Measurements from ENCODE around the gene DPP10. TPM values are rescaled to one million over a fixed set of nuclear protein-coding genes. Genes with fewer than 3 reads are reported as not detected.
"Not testable (repeated sequence)": the region's sequence is repeated elsewhere in the genome, so short reads cannot be mapped to it uniquely, and the experiment has no call there.

DPP10 gene
- total RNA-seq = not detected
- not detected for polyA plus RNA-seq

DNA sequence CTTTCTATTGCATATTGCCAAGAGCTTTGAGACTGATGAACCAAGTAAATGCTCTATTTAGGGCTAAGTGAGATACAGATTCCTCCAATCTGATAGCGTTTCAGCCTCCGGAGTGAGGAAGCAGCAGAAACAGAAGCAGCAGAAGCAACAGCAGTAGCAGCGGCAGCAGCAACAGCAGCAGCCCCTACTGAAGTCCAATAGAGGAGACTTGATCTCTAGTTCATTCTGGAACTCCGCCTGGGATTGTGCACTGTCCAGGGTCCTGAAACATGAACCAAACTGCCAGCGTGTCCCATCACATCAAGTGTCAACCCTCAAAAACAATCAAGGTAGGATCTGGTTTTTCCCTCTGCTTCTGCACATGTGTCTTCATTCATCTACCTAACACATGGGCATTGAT is at the start of gene DPP10:
DPP10 (plus strand) TSS at position 132 of the 400 bp plus-strand sequence.
- DNase-seq = no peak
- CTCF ChIA-PET = no interaction called here
- H3K36me3 ChIP-seq (ENCODE audit: insufficient read depth, low read length) = no peaks in the 10 kb centered on the region

DNA sequence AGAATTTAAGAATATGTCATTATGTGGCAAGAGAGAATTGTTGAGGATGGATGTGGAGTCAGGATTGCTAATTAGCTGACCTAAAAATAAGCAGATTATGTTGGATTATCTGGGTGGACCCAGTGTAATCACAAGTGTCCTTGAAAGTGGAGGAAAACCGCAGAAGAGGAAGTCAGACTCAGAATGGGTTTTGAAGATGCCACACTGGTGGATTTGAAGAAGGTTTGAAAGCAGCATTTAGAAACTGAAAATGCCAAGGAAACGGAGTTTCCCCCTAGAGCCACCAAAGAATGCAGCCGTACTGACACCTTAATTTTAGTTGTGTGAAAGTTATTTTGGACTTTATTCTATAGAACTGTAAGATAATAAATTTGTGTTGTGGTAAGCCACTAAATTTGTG is 41.6 kb upstream of the DPP10 start:
- CTCF ChIA-PET = no interaction called here
- Histone ChIP-seq H3K27ac (ENCODE audit: low read depth, low read length) (no peak overlapping the region), H3K27me3 (ENCODE audit: insufficient read depth, low read length, poor library complexity, severe bottlenecking) (no peaks in the 10 kb centered on the region), H3K36me3 (ENCODE audit: insufficient read depth, low read length) (no peaks in the 10 kb centered on the region), H3K4me3 (ENCODE audit: low read length) (no peak overlapping the region), H3K9me3 (ENCODE audit: low read length) (no peaks in the 10 kb centered on the region), H3K4me1 (ENCODE audit: insufficient read depth, low read length) (no peaks in the 10 kb centered on the region)
- Mint-ChIP-seq H3K9me3 (peaks cover 0 to 2% (median 0%) of the 10 kb centered on the region in 5 donors), H3K27me3 (no peaks in the 10 kb centered on the region), H3K27ac (no peak overlapping the region), H3K4me1 (no peaks in the 10 kb centered on the region), H3K36me3 (no peaks in the 10 kb centered on the region), H3K4me3 (no peak overlapping the region)
- POLR2A ChIA-PET = no interaction called here
- no peak for DNase-seq

More for the DNA sequence above, at the start of gene DPP10:
- Mint-ChIP-seq H3K4me1 (no peaks in the 10 kb centered on the region), H3K9me3 (peaks cover 0 to 7% (median 3%) of the 10 kb centered on the region in 5 donors), H3K36me3 (no peaks in the 10 kb centered on the region), H3K27me3 (peaks cover 3 to 13% of the 10 kb centered on the region in 2 donors), H3K4me3 (no peak within 1 kb of the TSS), H3K27ac (peak within 1 kb of the TSS in 1 of 8 donors; percentile 15)
- no peaks in the 10 kb centered on the region for H3K9me3 ChIP-seq (ENCODE audit: low read length)
- POLR2A ChIA-PET = no interaction called here
- H3K4me1 ChIP-seq (ENCODE audit: insufficient read depth, low read length) = no peaks in the 10 kb centered on the region
- no peak within 1 kb of the TSS for H3K27ac ChIP-seq (ENCODE audit: low read depth, low read length)
- no peaks in the 10 kb centered on the region for H3K27me3 ChIP-seq (ENCODE audit: insufficient read depth, low read length, poor library complexity, severe bottlenecking)
- no peak within 1 kb of the TSS for H3K4me3 ChIP-seq (ENCODE audit: low read length)

DNA sequence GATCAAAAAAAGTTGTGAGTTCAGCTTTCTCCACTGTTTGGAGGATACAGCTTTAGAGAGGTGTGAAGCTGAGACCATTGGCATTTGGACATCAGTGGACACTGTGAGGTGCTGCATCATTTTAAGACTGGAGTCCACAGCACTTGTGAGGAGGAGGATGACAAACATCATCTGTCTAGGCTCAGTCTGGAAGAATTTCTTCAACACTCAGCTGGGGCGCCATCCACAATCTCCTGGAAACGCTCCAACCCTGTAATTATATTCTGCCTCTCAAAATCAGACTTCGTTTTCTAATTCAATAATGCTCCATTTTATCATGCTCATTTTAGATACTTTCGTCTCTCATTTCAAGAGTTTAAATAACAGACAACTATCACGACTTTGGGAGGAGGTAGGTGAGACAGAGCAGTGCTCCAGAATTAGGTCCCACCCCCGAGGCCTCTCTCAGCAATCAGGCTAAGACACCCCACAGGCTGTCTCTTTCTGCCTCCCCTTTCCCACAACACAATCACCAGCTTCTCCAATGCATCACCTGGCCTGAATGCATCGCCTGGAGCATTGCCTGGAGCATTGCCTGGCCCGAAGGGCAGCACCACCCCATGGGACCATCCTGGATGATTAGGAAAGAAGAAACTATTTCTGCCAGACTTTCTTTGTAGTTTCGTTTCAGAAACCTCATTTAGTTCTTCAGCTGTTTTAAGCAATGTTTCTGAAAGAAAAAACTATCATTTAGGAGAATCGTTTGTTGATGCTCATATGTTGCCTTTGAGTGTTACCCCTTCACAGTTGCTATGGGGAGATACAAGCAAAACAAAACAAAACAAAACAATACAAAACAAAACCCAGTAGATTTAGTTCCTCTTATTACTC is 37.0 kb upstream of the DPP10 start:
- Mint-ChIP-seq H3K27me3 (no peaks in the 10 kb centered on the region), H3K9me3 (peaks cover 2 to 25% (median 5%) of the 10 kb centered on the region in 5 donors), H3K27ac (no peak overlapping the region), H3K36me3 (no peaks in the 10 kb centered on the region), H3K4me3 (no peak overlapping the region), H3K4me1 (no peaks in the 10 kb centered on the region)
- no peak overlapping the region for H3K27ac ChIP-seq (ENCODE audit: low read depth, low read length)
- H3K36me3 ChIP-seq (ENCODE audit: insufficient read depth, low read length) = no peaks in the 10 kb centered on the region
- H3K4me3 ChIP-seq (ENCODE audit: low read length) = no peak overlapping the region
- no peaks in the 10 kb centered on the region for H3K4me1 ChIP-seq (ENCODE audit: insufficient read depth, low read length)
- POLR2A ChIA-PET = no interaction called here
- H3K27me3 ChIP-seq (ENCODE audit: insufficient read depth, low read length, poor library complexity, severe bottlenecking) = no peaks in the 10 kb centered on the region
- H3K9me3 ChIP-seq (ENCODE audit: low read length) = no peaks in the 10 kb centered on the region
- no peak for DNase-seq
- CTCF ChIA-PET = no interaction called here

DNA sequence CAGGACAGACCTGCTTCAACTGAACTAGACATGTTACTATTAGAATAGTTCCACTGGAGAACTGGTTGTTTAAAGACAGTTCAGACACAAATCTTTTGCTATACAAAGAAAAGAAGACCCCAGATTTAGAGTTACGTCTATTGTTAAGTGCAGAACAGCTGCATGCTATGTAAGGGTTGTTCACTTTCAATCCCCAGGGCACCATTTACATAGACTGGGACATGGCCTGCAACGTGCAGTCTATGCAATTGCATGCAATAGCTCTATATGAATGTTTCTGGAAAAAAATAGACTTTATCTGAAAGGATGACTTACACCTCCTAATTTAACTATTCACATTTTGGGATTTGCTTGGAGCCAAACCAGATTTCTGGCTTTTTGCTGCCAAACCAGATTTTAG is 36.1 kb upstream of the DPP10 start:
- ChIA-PET POLR2A (no interaction called here), CTCF (no interaction called here)
- H3K27me3 Mint-ChIP-seq = no peaks in the 10 kb centered on the region
- Histone ChIP-seq H3K9me3 (ENCODE audit: low read length) (no peaks in the 10 kb centered on the region), H3K36me3 (ENCODE audit: insufficient read depth, low read length) (no peaks in the 10 kb centered on the region), H3K4me3 (ENCODE audit: low read length) (no peak overlapping the region), H3K4me1 (ENCODE audit: insufficient read depth, low read length) (no peaks in the 10 kb centered on the region), H3K27ac (ENCODE audit: low read depth, low read length) (no peak overlapping the region), H3K27me3 (ENCODE audit: insufficient read depth, low read length, poor library complexity, severe bottlenecking) (no peaks in the 10 kb centered on the region)
- no peaks in the 10 kb centered on the region for H3K36me3 Mint-ChIP-seq
- no peak overlapping the region for H3K4me3 Mint-ChIP-seq
- H3K4me1 Mint-ChIP-seq = no peaks in the 10 kb centered on the region
- no peak overlapping the region for H3K27ac Mint-ChIP-seq
- peaks cover 2 to 25% (median 11%) of the 10 kb centered on the region in 5 donors for H3K9me3 Mint-ChIP-seq
- no peak for DNase-seq

DNA sequence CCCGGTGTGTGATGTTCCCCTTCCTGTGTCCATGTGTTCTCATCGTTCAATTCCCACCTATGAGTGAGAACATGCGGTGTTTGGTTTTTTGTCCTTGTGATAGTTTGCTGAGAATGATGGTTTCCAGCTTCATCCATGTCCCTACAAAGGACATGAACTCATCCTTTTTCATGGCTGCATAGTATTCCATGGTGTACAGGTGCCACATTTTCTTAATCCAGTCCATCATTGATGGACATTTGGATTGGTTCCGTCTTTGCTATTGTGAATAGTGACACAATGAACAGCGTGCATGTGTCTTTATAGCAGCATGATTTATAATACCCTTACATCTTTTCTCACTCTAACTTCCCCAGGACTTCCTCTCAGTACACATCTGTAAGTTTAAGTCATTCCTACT is 35.1 kb upstream of the DPP10 start:
- H3K9me3 Mint-ChIP-seq = peaks cover 2 to 25% (median 11%) of the 10 kb centered on the region in 5 donors
- H3K4me1 Mint-ChIP-seq; H3K36me3 Mint-ChIP-seq; H3K36me3 ChIP-seq (ENCODE audit: insufficient read depth, low read length); H3K27ac Mint-ChIP-seq; H3K27ac ChIP-seq (ENCODE audit: low read depth, low read length); DNase-seq; H3K4me3 ChIP-seq (ENCODE audit: low read length); CTCF ChIA-PET; H3K27me3 Mint-ChIP-seq; H3K27me3 ChIP-seq (ENCODE audit: insufficient read depth, low read length, poor library complexity, severe bottlenecking); H3K4me3 Mint-ChIP-seq; H3K9me3 ChIP-seq (ENCODE audit: low read length); POLR2A ChIA-PET; H3K4me1 ChIP-seq (ENCODE audit: insufficient read depth, low read length): not testable (repeated sequence)

DNA sequence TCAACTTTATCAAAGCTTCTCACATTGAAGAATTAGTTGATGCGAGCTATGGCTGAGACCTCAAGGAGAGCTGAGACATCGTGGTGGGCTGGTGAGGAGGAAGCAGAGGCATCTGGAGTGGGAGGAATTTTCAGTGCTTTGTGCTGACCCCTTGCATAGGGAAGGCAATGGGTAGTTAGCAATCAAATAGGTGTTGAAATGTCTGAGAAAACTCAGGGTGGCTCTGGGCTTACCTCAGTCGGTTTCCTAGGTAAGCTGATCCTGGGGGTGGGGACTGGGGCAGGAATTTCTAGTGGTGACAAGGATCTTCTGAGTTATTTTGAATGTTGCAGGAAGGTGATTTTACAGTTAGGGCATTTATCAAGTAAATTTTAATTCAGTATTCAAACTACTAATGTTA is 20.7 kb upstream of the DPP10 start:
- no peaks in the 10 kb centered on the region for H3K36me3 ChIP-seq (ENCODE audit: insufficient read depth, low read length)
- H3K27ac ChIP-seq (ENCODE audit: low read depth, low read length) = no peak overlapping the region
- ChIA-PET POLR2A (no interaction called here), CTCF (no interaction called here)
- H3K27ac Mint-ChIP-seq = no peak overlapping the region
- no peaks in the 10 kb centered on the region for H3K36me3 Mint-ChIP-seq
- no peak for DNase-seq
- H3K27me3 Mint-ChIP-seq = peaks cover 6 to 9% of the 10 kb centered on the region in 2 donors
- H3K9me3 ChIP-seq (ENCODE audit: low read length) = no peaks in the 10 kb centered on the region
- H3K4me1 ChIP-seq (ENCODE audit: insufficient read depth, low read length) = no peaks in the 10 kb centered on the region
- no peak overlapping the region for H3K4me3 ChIP-seq (ENCODE audit: low read length)
- H3K9me3 Mint-ChIP-seq = peaks cover 0 to 6% (median 3%) of the 10 kb centered on the region in 5 donors
- no peak overlapping the region for H3K4me3 Mint-ChIP-seq
- no peaks in the 10 kb centered on the region for H3K4me1 Mint-ChIP-seq
- H3K27me3 ChIP-seq (ENCODE audit: insufficient read depth, low read length, poor library complexity, severe bottlenecking) = no peaks in the 10 kb centered on the region

DNA sequence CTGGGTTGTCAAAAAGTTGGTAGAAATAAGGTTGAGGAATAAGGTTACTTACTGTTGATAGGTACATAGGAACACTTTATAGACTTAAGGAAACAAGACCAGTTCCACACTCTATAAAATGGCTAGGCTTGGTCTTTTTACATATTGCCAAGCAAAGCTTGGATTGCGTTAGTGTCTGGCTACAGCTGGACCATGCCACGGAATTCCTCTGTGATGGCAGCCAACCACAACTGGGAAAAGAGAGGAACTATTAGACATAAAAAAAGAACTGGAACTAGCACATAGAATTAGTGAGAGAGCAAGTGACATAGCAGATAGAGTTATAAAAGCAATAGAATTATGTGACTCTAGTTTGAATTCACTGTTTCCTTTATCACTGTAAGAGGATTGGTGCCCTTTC is 17.7 kb upstream of the DPP10 start:
- POLR2A ChIA-PET = no interaction called here

DNA sequence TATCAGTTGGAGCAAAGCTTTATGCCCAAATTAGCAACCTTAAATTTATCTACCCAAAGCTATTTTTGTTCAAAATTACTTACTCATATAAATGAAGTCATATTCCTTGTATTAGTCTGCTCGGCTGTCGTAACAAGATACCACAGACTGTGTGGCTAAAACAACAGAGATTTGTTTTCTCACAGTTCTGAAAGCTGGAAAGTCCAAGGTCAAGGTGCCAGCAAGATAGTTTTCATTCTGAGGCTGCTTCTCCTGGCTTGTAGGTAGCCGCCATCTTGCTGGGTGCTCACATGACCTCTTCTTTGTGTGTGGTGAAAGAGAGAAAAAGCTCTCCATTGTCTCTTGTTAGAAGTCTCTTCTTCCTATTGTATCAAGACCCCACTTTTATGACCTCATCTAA is 15.7 kb upstream of the DPP10 start:
- H3K9me3 ChIP-seq (ENCODE audit: low read length) = no peaks in the 10 kb centered on the region
- no peak overlapping the region for H3K27ac Mint-ChIP-seq
- DNase-seq = no peak
- peaks cover 0 to 6% (median 3%) of the 10 kb centered on the region in 5 donors for H3K9me3 Mint-ChIP-seq
- no peaks in the 10 kb centered on the region for H3K36me3 ChIP-seq (ENCODE audit: insufficient read depth, low read length)
- no peak overlapping the region for H3K4me3 Mint-ChIP-seq
- no peak overlapping the region for H3K4me3 ChIP-seq (ENCODE audit: low read length)
- no peaks in the 10 kb centered on the region for H3K36me3 Mint-ChIP-seq
- POLR2A ChIA-PET = no interaction called here
- H3K27me3 ChIP-seq (ENCODE audit: insufficient read depth, low read length, poor library complexity, severe bottlenecking) = no peaks in the 10 kb centered on the region
- H3K27me3 Mint-ChIP-seq = peaks cover 2 to 8% of the 10 kb centered on the region in 2 donors
- CTCF ChIA-PET = no interaction called here
- H3K27ac ChIP-seq (ENCODE audit: low read depth, low read length) = no peak overlapping the region
- no peaks in the 10 kb centered on the region for H3K4me1 Mint-ChIP-seq
- H3K4me1 ChIP-seq (ENCODE audit: insufficient read depth, low read length) = no peaks in the 10 kb centered on the region

More for the DNA sequence above, 17.7 kb upstream of the DPP10 start:
- H3K4me1 Mint-ChIP-seq = no peaks in the 10 kb centered on the region
- Histone ChIP-seq H3K9me3 (ENCODE audit: low read length) (no peaks in the 10 kb centered on the region), H3K27ac (ENCODE audit: low read depth, low read length) (no peak overlapping the region), H3K27me3 (ENCODE audit: insufficient read depth, low read length, poor library complexity, severe bottlenecking) (no peaks in the 10 kb centered on the region), H3K36me3 (ENCODE audit: insufficient read depth, low read length) (no peaks in the 10 kb centered on the region), H3K4me3 (ENCODE audit: low read length) (no peak overlapping the region), H3K4me1 (ENCODE audit: insufficient read depth, low read length) (no peaks in the 10 kb centered on the region)
- no peaks in the 10 kb centered on the region for H3K36me3 Mint-ChIP-seq
- DNase-seq = no peak
- H3K27ac Mint-ChIP-seq = no peak overlapping the region
- peaks cover 0 to 6% (median 3%) of the 10 kb centered on the region in 5 donors for H3K9me3 Mint-ChIP-seq
- H3K4me3 Mint-ChIP-seq = no peak overlapping the region
- H3K27me3 Mint-ChIP-seq = peaks cover 6 to 8% of the 10 kb centered on the region in 2 donors
- CTCF ChIA-PET = no interaction called here
